Measurements from ENCODE around the gene SMO. TPM values are rescaled to one million over a fixed set of nuclear protein-coding genes. Genes with fewer than 3 reads are reported as not detected.

SMO gene
- total and polyA plus RNA-seq, 9 of the 15 experiments (the other 6 are each of a cell fraction or from before 2014, with no cell fraction given): 0.05 to 0.13 (median 0.10) TPM; not detected in 5

GRCh38 chr7:129210256-129210988 lies 22.0 kb downstream of the SMO start (continued):
- TF ChIP-seq JUN (IDR thresholded peaks at IDR 0.05; ENCODE audit: borderline replicate concordance, low read depth, low read length): no peak
- TF ChIP-seq JUN (CRISPR knock-in tag; IDR thresholded peaks at IDR 0.05; ENCODE audit: borderline replicate concordance): peak; percentile 32; the same call in 1 of the 2 replicates
- no peak for TF ChIP-seq ZNF12 (CRISPR knock-in tag; IDR thresholded peaks at IDR 0.05)
- TF ChIP-seq MTA3 (IDR thresholded peaks at IDR 0.05; ENCODE audit: borderline replicate concordance): peak; percentile 28; the same call in 1 of the 2 replicates
- TF ChIP-seq ATF2 (CRISPR knock-in tag; IDR thresholded peaks at IDR 0.05): no peak
- no peak for TF ChIP-seq CCNT2 (IDR thresholded peaks at IDR 0.05; ENCODE audit: borderline replicate concordance, extremely low read depth, insufficient read length, low read depth, low read length)
- no peak for TF ChIP-seq ETS1 (conservative IDR thresholded peaks at IDR 0.05; ENCODE audit: control insufficient read depth, low read depth, low read length)
- no peak for TF ChIP-seq ATF6 (CRISPR knock-in tag; IDR thresholded peaks at IDR 0.05)
- no peak for TF ChIP-seq E2F6 (IDR thresholded peaks at IDR 0.05; ENCODE audit: borderline replicate concordance in 1 of 2, extremely low read depth in 1 of 2, insufficient read depth in 1 of 2, insufficient read length in 1 of 2, low read depth in 1 of 2, low read length in 1 of 2, poor library complexity in 1 of 2, severe bottlenecking in 1 of 2)
- no peak for TF ChIP-seq RERE (CRISPR knock-in tag; IDR thresholded peaks at IDR 0.05; ENCODE audit: borderline replicate concordance)
- TF ChIP-seq NCOA6 (IDR thresholded peaks at IDR 0.05): no peak
- no peak for TF ChIP-seq TEAD1 (CRISPR knock-in tag; IDR thresholded peaks at IDR 0.05)

All from K562 (cell line).